HL-60 (cell line): ENCODE data around the gene PGBD5.

Source experiments
- GABPA ChIP-seq: IDR thresholded peaks from 2 replicates; pipeline ENCODE4 v1.6.1; 2012; ENCODE audit warnings: low read depth
- POLR2AphosphoS5 ChIP-seq: IDR thresholded peaks from 2 replicates; pipeline ENCODE4 v1.6.1; 2012; ENCODE audit warnings: low read depth
- SPI1 ChIP-seq: IDR thresholded peaks from 2 replicates; pipeline ENCODE4 v1.6.1; 2012; ENCODE audit warnings: low read depth, mild to moderate bottlenecking, borderline replicate concordance
- TF ChIP-seq, protein P1 (sequence below): IDR thresholded peaks from one replicate; pipeline ENCODE4 v1.5.1; 2011; ENCODE audit warnings: low read length, control low read depth, inconsistent platforms; ENCODE audit not compliant: insufficient read depth

DNA sequence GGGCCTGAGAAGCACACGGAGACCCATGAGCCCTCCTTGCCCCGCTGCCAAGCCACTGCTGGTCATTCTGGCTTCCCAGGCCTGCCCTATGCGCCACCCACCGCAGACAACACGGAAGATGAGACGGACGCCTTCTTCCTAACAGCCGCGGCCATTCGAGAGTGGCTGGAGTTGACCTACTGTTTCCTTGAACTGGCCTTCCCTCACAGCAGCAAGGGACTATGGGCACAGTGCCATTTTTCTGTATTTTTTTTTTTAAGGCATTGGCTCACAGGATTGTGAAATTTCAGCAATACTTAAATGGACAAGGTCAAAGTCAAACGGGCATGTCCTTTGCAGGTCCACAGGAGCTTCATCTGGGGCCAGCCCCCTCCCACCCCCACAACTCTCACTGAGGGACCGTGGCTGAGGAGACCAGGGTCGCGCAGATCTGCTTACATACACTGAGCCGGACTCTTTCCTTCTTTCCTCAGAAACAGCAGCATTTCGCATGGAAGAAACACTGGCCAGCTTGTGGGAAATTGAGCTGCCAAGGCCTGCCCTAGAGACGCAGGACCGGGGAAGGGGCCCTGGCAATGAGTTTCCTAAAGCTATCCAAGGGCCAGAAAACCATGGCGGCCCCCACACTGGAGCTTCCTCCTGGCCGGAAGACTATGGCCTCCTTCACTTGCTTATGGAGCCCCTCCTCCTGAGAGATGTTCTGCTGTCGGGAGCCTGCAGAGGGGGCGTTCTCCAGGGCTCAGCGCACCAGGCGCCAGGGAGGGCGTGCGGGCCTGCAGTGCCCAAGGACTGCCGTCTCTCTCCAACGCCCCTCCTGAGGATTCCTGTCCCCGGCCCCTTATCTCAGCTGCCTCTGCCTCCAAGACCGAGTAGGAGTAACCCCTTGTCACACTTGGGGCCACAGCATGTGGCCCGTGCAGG lies 98.9 kb downstream of the PGBD5 start:
- no peak for TF ChIP-seq SPI1
- TF ChIP-seq, protein P1, sequence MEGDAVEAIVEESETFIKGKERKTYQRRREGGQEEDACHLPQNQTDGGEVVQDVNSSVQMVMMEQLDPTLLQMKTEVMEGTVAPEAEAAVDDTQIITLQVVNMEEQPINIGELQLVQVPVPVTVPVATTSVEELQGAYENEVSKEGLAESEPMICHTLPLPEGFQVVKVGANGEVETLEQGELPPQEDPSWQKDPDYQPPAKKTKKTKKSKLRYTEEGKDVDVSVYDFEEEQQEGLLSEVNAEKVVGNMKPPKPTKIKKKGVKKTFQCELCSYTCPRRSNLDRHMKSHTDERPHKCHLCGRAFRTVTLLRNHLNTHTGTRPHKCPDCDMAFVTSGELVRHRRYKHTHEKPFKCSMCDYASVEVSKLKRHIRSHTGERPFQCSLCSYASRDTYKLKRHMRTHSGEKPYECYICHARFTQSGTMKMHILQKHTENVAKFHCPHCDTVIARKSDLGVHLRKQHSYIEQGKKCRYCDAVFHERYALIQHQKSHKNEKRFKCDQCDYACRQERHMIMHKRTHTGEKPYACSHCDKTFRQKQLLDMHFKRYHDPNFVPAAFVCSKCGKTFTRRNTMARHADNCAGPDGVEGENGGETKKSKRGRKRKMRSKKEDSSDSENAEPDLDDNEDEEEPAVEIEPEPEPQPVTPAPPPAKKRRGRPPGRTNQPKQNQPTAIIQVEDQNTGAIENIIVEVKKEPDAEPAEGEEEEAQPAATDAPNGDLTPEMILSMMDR: no peak
- TF ChIP-seq POLR2AphosphoS5: no peak
- TF ChIP-seq GABPA: no peak
